ENCODE measurements around the gene TMEM151B. TPM values are rescaled to one million over a fixed set of nuclear protein-coding genes. Genes with fewer than 3 reads are reported as not detected.
"Not testable (repeated sequence)": the region's sequence is repeated elsewhere in the genome, so short reads cannot be mapped to it uniquely, and the experiment has no call there.

The TMEM151B gene
- total RNA-seq, 4 donors from 2014 or later, result 0.14 to 3.8 (median 1.7) TPM

DNA sequence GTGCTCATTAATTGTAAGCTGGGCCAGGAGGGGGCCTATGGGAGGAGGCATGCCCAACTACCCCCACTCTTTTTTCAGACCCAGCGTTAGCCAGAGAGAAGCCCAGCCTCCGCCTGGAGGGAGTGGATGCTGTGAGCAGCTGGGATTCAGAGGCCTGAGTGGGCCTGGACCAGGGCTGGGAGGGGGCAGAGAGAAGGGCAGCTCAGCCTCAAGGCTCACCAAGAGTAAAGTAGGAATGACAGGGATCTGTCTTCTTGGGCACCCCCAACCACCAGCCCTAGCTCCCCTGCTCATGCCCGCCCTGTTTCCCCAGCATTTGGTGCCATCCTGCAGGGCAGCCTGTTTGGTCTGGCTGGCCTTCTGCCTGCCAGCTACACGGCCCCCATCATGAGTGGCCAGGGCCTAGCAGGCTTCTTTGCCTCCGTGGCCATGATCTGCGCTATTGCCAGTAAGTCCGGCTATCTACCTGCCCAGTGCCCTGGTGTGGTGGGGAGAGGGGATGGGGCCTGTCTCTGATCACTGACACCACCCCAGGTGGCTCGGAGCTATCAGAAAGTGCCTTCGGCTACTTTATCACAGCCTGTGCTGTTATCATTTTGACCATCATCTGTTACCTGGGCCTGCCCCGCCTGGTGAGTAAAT is 40.1 kb upstream of the TMEM151B start:
- H3K36me3 ChIP-seq, result no peaks in the 10 kb centered on the region
- H3K27me3 ChIP-seq, result no peaks in the 10 kb centered on the region
- TF ChIP-seq, protein P1, sequence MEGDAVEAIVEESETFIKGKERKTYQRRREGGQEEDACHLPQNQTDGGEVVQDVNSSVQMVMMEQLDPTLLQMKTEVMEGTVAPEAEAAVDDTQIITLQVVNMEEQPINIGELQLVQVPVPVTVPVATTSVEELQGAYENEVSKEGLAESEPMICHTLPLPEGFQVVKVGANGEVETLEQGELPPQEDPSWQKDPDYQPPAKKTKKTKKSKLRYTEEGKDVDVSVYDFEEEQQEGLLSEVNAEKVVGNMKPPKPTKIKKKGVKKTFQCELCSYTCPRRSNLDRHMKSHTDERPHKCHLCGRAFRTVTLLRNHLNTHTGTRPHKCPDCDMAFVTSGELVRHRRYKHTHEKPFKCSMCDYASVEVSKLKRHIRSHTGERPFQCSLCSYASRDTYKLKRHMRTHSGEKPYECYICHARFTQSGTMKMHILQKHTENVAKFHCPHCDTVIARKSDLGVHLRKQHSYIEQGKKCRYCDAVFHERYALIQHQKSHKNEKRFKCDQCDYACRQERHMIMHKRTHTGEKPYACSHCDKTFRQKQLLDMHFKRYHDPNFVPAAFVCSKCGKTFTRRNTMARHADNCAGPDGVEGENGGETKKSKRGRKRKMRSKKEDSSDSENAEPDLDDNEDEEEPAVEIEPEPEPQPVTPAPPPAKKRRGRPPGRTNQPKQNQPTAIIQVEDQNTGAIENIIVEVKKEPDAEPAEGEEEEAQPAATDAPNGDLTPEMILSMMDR (IDR thresholded peaks at IDR 0.05), result no peak
- no peak for TF ChIP-seq POLR2AphosphoS5 (IDR thresholded peaks at IDR 0.05)
- no peak for TF ChIP-seq POLR2A (IDR thresholded peaks at IDR 0.05)
- TF ChIP-seq EP300 (IDR thresholded peaks at IDR 0.05; ENCODE audit: low read depth), result no peak
- peaks cover 26 to 57% (median 34%) of the 10 kb centered on the region in 4 donors for H3K4me1 ChIP-seq
- intact Hi-C loops (cut with DNase I; ENCODE audit: low total_unique reads), result no loop called here
- DNase-seq, result no peak
- H3K4me3 ChIP-seq, result no peak overlapping the region
- H3K27ac ChIP-seq, result peak overlapping the region in 1 of 4 donors; percentile 94
- in situ Hi-C loops (cut with MboI; ENCODE audit: low pct_ligation_motif_present in 1 of 4, low pct_unique_long_range_greater_than_20kb in 1 of 4, low sequenced_read_pairs in 3 of 4), result loop anchor here in 2 of 4 donors (10.0 kb wide), 2 partner anchors 55 to 65 kb away; no protein-coding TSS in a partner anchor
- WGBS, 2 donors (ENCODE audit: low coverage in 1 of 2), result 89% methylated on average over 8 of the region's 10 CpGs; no CpG with 5 or more reads in 1 of the 2 donors
- no peaks in the 10 kb centered on the region for H3K9me3 ChIP-seq

DNA sequence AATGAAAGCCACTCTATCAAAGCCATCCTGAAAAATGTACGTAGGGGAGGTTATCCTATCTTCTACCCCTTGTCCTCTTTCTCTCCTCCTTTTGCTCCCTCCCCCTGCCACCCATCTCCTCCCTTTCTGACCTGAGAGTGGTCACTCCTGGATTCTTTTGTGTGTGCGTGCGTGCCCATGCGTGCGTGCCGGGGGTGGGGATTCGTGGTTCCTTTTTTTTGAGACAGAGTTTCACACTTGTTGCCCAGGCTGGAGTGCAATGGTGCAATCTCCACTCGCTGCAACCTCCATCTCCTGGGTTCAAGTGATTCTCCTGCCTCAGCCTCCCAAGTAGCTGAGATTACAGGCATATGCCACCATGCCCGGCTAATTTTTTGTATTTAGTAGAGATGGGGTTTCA is 38.8 kb upstream of the TMEM151B start:
- intact Hi-C loops (cut with DNase I; ENCODE audit: low total_unique reads); DNase-seq; H3K36me3 ChIP-seq; H3K4me3 ChIP-seq; H3K27me3 ChIP-seq; H3K9me3 ChIP-seq: not testable (repeated sequence)
- in situ Hi-C loops (cut with MboI; ENCODE audit: low pct_ligation_motif_present in 1 of 4, low pct_unique_long_range_greater_than_20kb in 1 of 4, low sequenced_read_pairs in 3 of 4), result loop anchor here in 2 of 4 donors (10.0 kb wide), 2 partner anchors 57 to 67 kb away; no protein-coding TSS in a partner anchor
- WGBS, 2 donors (ENCODE audit: low coverage in 1 of 2), result 77% methylated on average over 9 of the region's 9 CpGs; no CpG with 5 or more reads in 1 of the 2 donors
- Histone ChIP-seq H3K4me1 (peaks cover 27 to 56% (median 36%) of the 10 kb centered on the region in 4 donors), H3K27ac (peak overlapping the region in 3 of 4 donors; percentile 30 to 94 (median 94))

DNA sequence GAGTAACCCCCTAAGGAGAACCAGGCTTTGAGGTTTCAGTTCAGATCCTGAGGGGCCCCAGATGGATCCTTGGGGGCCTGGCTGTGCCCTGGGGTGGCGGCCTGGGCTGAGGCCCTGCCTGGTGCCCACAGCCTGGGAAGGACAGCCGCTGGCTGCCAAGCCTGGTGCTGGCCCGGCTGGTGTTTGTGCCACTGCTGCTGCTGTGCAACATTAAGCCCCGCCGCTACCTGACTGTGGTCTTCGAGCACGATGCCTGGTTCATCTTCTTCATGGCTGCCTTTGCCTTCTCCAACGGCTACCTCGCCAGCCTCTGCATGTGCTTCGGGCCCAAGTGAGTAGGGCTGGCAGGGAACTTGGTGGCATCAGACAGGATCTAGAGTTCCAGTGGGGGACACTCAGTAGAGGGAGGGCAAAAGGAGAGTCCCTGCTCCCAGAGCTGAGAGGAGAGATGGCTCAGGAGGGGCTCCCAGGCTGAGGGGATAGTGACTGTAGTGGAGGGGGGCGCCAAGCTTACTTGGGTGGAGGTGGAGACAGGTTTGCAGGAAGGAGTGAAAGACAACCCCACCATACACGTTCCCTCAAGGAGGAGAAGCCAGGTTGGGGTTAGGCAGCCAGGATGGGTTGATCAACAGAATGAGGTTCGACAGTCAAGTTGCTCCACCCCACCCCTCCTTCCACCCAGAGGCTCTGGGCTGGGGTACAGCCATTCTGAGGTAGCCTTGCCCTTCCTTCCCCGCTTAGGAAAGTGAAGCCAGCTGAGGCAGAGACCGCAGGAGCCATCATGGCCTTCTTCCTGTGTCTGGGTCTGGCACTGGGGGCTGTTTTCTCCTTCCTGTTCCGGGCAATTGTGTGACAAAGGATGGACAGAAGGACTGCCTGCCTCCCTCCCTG is 37.3 kb upstream of the TMEM151B start:
- 60 to 88% methylated on average over 2 to 14 of the region's 16 CpGs for WGBS, 2 donors (ENCODE audit: low coverage in 1 of 2)
- H3K27ac ChIP-seq, result peak overlapping the region; percentile 62 to 94 (median 92)
- intact Hi-C loops (cut with DNase I; ENCODE audit: low total_unique reads) (no loop called here), in situ Hi-C loops (cut with MboI; ENCODE audit: low pct_ligation_motif_present in 1 of 4, low pct_unique_long_range_greater_than_20kb in 1 of 4, low sequenced_read_pairs in 3 of 4) (loop anchor here in 2 of 4 donors (10.0 kb wide), 2 partner anchors 58 to 68 kb away; no protein-coding TSS in a partner anchor)
- no peaks in the 10 kb centered on the region for H3K36me3 ChIP-seq
- no peaks in the 10 kb centered on the region for H3K9me3 ChIP-seq
- no peak for DNase-seq
- no peak overlapping the region for H3K4me3 ChIP-seq
- peaks cover 33 to 50% (median 38%) of the 10 kb centered on the region in 4 donors for H3K4me1 ChIP-seq
- no peaks in the 10 kb centered on the region for H3K27me3 ChIP-seq
- TF ChIP-seq, protein P1 (IDR thresholded peaks at IDR 0.05), result no peak
- TF ChIP-seq POLR2A (IDR thresholded peaks at IDR 0.05) (no peak), POLR2AphosphoS5 (IDR thresholded peaks at IDR 0.05) (no peak), EP300 (IDR thresholded peaks at IDR 0.05; ENCODE audit: low read depth) (no peak)

DNA sequence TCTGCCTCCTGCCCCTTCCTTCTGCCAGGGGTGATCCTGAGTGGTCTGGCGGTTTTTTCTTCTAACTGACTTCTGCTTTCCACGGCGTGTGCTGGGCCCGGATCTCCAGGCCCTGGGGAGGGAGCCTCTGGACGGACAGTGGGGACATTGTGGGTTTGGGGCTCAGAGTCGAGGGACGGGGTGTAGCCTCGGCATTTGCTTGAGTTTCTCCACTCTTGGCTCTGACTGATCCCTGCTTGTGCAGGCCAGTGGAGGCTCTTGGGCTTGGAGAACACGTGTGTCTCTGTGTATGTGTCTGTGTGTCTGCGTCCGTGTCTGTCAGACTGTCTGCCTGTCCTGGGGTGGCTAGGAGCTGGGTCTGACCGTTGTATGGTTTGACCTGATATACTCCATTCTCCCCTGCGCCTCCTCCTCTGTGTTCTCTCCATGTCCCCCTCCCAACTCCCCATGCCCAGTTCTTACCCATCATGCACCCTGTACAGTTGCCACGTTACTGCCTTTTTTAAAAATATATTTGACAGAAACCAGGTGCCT is 36.6 kb upstream of the TMEM151B start:
- WGBS, 2 donors (ENCODE audit: low coverage in 1 of 2), result 74 to 88% methylated on average over 6 to 14 of the region's 14 CpGs
- Histone ChIP-seq H3K4me1 (peaks cover 36 to 51% (median 39%) of the 10 kb centered on the region in 4 donors), H3K4me3 (no peak overlapping the region), H3K27ac (peak overlapping the region; percentile 62 to 94 (median 92)), H3K27me3 (no peaks in the 10 kb centered on the region), H3K36me3 (no peaks in the 10 kb centered on the region), H3K9me3 (no peaks in the 10 kb centered on the region)
- intact Hi-C loops (cut with DNase I; ENCODE audit: low total_unique reads), result loop anchor here (2.0 kb wide), 1 partner anchor 13 kb away; no protein-coding TSS in a partner anchor
- DNase-seq, result no peak
- in situ Hi-C loops (cut with MboI; ENCODE audit: low pct_ligation_motif_present in 1 of 4, low pct_unique_long_range_greater_than_20kb in 1 of 4, low sequenced_read_pairs in 3 of 4), result loop anchor here in 2 of 4 donors (10.0 kb wide), 2 partner anchors 59 to 69 kb away; no protein-coding TSS in a partner anchor
- TF ChIP-seq EP300 (IDR thresholded peaks at IDR 0.05; ENCODE audit: low read depth), result peak; percentile 31
- TF ChIP-seq, protein P1 (IDR thresholded peaks at IDR 0.05), result no peak

Data from transverse colon (tissue), 4 donors.